Skeletal muscle satellite cell (primary cell): Measurements from ENCODE around the gene SPRED2.

Source experiments
- H3K27me3 ChIP-seq: 2 replicates; pipeline ENCODE4 v1.7.0; 2013; ENCODE audit warnings: low read length; ENCODE audit not compliant: control insufficient read depth, insufficient read depth
- H3K36me3 ChIP-seq: 2 replicates; pipeline ENCODE4 v1.7.0; 2013; ENCODE audit warnings: mild to moderate bottlenecking, control low read depth, low read length; ENCODE audit not compliant: insufficient read depth
- H3K4me1 ChIP-seq: 2 replicates; pipeline ENCODE4 v1.7.0; 2013; ENCODE audit warnings: low read length; ENCODE audit not compliant: control insufficient read depth, insufficient read depth
- H3K4me2 ChIP-seq: 2 replicates; pipeline ENCODE4 v1.7.0; 2013; ENCODE audit warnings: mild to moderate bottlenecking, low read length
- H3K4me3 ChIP-seq: 2 replicates; pipeline ENCODE4 v1.7.0; 2013; ENCODE audit warnings: low read length
- H3K9ac ChIP-seq: 2 replicates; pipeline ENCODE4 v1.7.0; 2013; ENCODE audit warnings: mild to moderate bottlenecking, low read depth, low read length, moderate library complexity
- H3K9me3 ChIP-seq: replicated peaks from 2 replicates; pipeline ENCODE4 v1.7.0; 2013; ENCODE audit warnings: mild to moderate bottlenecking, control low read depth, low read length

Gene SPRED2

GRCh38 chr2:65311596-65311995 is 120.8 kb downstream of the SPRED2 start:
- no peak overlapping the region for H3K4me2 ChIP-seq
- H3K4me1 ChIP-seq: peaks cover 3% of the 10 kb centered on the region
- H3K4me3 ChIP-seq: no peak overlapping the region
- H3K27me3 ChIP-seq: no peaks in the 10 kb centered on the region
- H3K9me3 ChIP-seq: no peaks in the 10 kb centered on the region
- no peak overlapping the region for H3K9ac ChIP-seq
- H3K36me3 ChIP-seq: peaks cover 60% of the 10 kb centered on the region

GRCh38 chr2:65311049-65311448 is 121.3 kb downstream of the SPRED2 start:
- no peaks in the 10 kb centered on the region for H3K27me3 ChIP-seq
- no peaks in the 10 kb centered on the region for H3K9me3 ChIP-seq
- peaks cover 3% of the 10 kb centered on the region for H3K4me1 ChIP-seq
- no peak overlapping the region for H3K4me3 ChIP-seq
- H3K36me3 ChIP-seq: peaks cover 59% of the 10 kb centered on the region
- H3K9ac ChIP-seq: no peak overlapping the region
- H3K4me2 ChIP-seq: no peak overlapping the region

- no peak overlapping the region for H3K9ac ChIP-seq
- peaks cover 57% of the 10 kb centered on the region for H3K36me3 ChIP-seq
- no peaks in the 10 kb centered on the region for H3K9me3 ChIP-seq
- peaks cover 3% of the 10 kb centered on the region for H3K4me1 ChIP-seq
- H3K4me2 ChIP-seq: no peak overlapping the region
- H3K27me3 ChIP-seq: no peaks in the 10 kb centered on the region
- no peak overlapping the region for H3K4me3 ChIP-seq
These were observed 122.7 kb downstream of the SPRED2 start for GRCh38 chr2:65309699-65310098.

DNA sequence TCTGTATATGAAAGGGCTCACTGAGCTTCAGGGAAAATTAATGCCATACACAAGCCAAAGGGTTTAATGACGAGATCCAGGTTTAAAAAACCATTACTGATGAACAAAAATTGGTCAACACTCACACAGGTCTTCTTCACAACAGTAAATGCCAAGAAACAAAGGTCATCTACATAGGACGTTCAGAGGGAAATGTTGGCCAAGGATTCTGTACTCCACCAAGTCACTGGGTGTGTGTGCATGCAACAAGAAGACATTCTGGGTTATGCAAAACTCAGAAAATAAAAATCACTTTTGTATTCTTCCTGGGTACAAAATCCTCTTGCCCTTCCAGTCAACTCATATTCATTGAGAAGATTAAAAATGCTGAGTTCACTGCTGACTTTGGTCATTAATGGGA is 126.5 kb downstream of the SPRED2 start:
- no peak overlapping the region for H3K4me2 ChIP-seq
- no peaks in the 10 kb centered on the region for H3K9me3 ChIP-seq
- H3K36me3 ChIP-seq: peaks cover 21% of the 10 kb centered on the region
- no peaks in the 10 kb centered on the region for H3K27me3 ChIP-seq
- no peak overlapping the region for H3K9ac ChIP-seq
- H3K4me1 ChIP-seq: peaks cover 20% of the 10 kb centered on the region
- no peak overlapping the region for H3K4me3 ChIP-seq

GRCh38 chr2:65300761-65301711 is 131.4 kb downstream of the SPRED2 start:
- Histone ChIP-seq H3K27me3 (no peaks in the 10 kb centered on the region), H3K9me3 (no peaks in the 10 kb centered on the region), H3K36me3 (peaks cover 3% of the 10 kb centered on the region), H3K4me3 (peak overlapping the region; percentile 29), H3K4me1 (peaks cover 36% of the 10 kb centered on the region), H3K4me2 (peak overlapping the region; percentile 79), H3K9ac (peak overlapping the region; percentile 70)

- Histone ChIP-seq H3K27me3 (no peaks in the 10 kb centered on the region), H3K9ac (peak overlapping the region; percentile 64), H3K9me3 (no peaks in the 10 kb centered on the region), H3K36me3 (no peaks in the 10 kb centered on the region), H3K4me2 (peak overlapping the region; percentile 79), H3K4me1 (peaks cover 36% of the 10 kb centered on the region), H3K4me3 (peak overlapping the region; percentile 25)
These were observed 132.2 kb downstream of the SPRED2 start for GRCh38 chr2:65300134-65300760.

DNA sequence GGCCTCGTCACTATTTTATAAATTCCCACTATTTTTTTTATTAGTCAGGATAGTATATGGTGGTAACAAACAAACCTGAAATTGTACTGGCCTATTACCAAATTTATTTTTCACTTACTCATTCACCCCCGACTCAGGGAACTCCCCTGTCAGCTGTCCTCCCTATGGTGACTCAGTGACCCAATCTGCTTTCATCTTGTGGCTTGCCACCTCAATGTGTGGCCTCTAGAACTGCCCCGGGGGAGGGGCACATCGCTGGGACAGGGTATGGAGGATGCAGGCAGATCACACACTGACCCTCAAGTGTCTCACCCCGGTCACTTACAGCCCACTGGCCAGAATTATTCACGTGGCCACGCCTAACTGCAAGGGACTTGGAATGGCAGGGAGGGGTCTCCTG is 133.2 kb downstream of the SPRED2 start:
- H3K27me3 ChIP-seq: no peaks in the 10 kb centered on the region
- peak overlapping the region; percentile 64 for H3K9ac ChIP-seq

GRCh38 chr2:65298089-65298488 is 134.3 kb downstream of the SPRED2 start:
- H3K9ac ChIP-seq: no peak overlapping the region
- H3K27me3 ChIP-seq: no peaks in the 10 kb centered on the region
- H3K4me2 ChIP-seq: no peak overlapping the region
- no peaks in the 10 kb centered on the region for H3K9me3 ChIP-seq
- peaks cover 36% of the 10 kb centered on the region for H3K4me1 ChIP-seq
- no peak overlapping the region for H3K4me3 ChIP-seq
- no peaks in the 10 kb centered on the region for H3K36me3 ChIP-seq

More for the DNA sequence above, 133.2 kb downstream of the SPRED2 start:
- Histone ChIP-seq H3K4me1 (peaks cover 36% of the 10 kb centered on the region), H3K36me3 (no peaks in the 10 kb centered on the region), H3K9me3 (no peaks in the 10 kb centered on the region), H3K4me2 (peak overlapping the region; percentile 79), H3K4me3 (no peak overlapping the region)

DNA sequence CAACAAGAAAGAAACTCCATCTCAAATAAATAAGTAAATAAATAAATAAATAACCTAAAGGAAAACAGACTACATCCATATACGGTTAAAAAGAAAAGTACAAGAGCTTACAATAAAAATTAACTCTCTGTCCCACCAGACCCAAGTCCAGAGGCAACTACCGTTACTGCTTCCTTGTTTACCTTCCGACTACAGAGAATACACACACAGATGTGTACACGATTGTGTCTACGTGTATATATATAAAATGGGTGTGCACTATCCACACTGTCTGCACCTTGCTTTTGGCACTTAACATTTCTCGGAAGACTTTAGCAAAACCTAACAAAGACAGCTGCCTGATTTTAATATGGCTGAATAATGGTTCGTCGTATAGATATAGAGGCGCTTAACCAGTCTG is 134.9 kb downstream of the SPRED2 start:
- Histone ChIP-seq H3K9me3 (no peaks in the 10 kb centered on the region), H3K4me3 (no peak overlapping the region), H3K4me2 (no peak overlapping the region), H3K9ac (no peak overlapping the region), H3K4me1 (peaks cover 35% of the 10 kb centered on the region), H3K27me3 (no peaks in the 10 kb centered on the region), H3K36me3 (no peaks in the 10 kb centered on the region)

- H3K4me3 ChIP-seq: no peak overlapping the region
- no peak overlapping the region for H3K4me2 ChIP-seq
- H3K4me1 ChIP-seq: peaks cover 29% of the 10 kb centered on the region
- H3K9me3 ChIP-seq: no peaks in the 10 kb centered on the region
- H3K27me3 ChIP-seq: no peaks in the 10 kb centered on the region
- no peaks in the 10 kb centered on the region for H3K36me3 ChIP-seq
- no peak overlapping the region for H3K9ac ChIP-seq
These were observed 135.4 kb downstream of the SPRED2 start for GRCh38 chr2:65296971-65297370.

- H3K9ac ChIP-seq: no peak overlapping the region
- no peak overlapping the region for H3K4me3 ChIP-seq
- no peak overlapping the region for H3K4me2 ChIP-seq
- H3K4me1 ChIP-seq: peaks cover 9% of the 10 kb centered on the region
- H3K9me3 ChIP-seq: no peaks in the 10 kb centered on the region
- no peaks in the 10 kb centered on the region for H3K36me3 ChIP-seq
- H3K27me3 ChIP-seq: no peaks in the 10 kb centered on the region
These were observed 137.7 kb downstream of the SPRED2 start for GRCh38 chr2:65294701-65295100.
